Thoracic aorta (tissue), 2 donors: ENCODE results near the gene TYRO3. TPM values are rescaled to one million over a fixed set of nuclear protein-coding genes. Genes with fewer than 3 reads are reported as not detected.

ENCODE experiments used
- ATAC-seq: fragments of 150-250 bp; one replicate; pipeline ENCODE4 v1.8.0; 2017; ENCODE audit warnings: low read depth; ENCODE audit not compliant: insufficient number of reproducible peaks, low FRiP score
- DNase-seq: peaks from one replicate; pipeline ENCODE4 v3.0.0-alpha.2; 2020; ENCODE audit warnings: low spot score
- H3K27ac ChIP-seq, 2 donors: fragments of 200-600 bp; sonication (generic); 1 replicate in 1 of 2; 2 replicates in 1 of 2; pipeline ENCODE4 v1.5.1; 2016; ENCODE audit warnings: mild to moderate bottlenecking in 2 of 2, moderate library complexity in 2 of 2
- H3K27me3 ChIP-seq: fragments of 200-600 bp; sonication (generic); replicated peaks from 2 replicates; pipeline ENCODE4 v1.6.0; 2016; ENCODE audit warnings: mild to moderate bottlenecking; ENCODE audit not compliant: insufficient read depth
- H3K36me3 ChIP-seq: fragments of 200-600 bp; sonication (generic); one replicate; pipeline ENCODE4 v1.5.1; 2016
- H3K4me1 ChIP-seq, 2 donors: fragments of 200-600 bp; sonication (generic); 1 replicate in 1 of 2; 2 replicates in 1 of 2; pipeline versions ENCODE4 v1.5.1 to v1.6.0; 2016; ENCODE audit warnings: low read depth in 2 of 2, mild to moderate bottlenecking in 1 of 2; ENCODE audit not compliant: control insufficient read depth in 1 of 2
- H3K4me3 ChIP-seq: fragments of 200-600 bp; sonication (generic); 2 replicates; pipeline ENCODE4 v1.5.1; 2016; ENCODE audit warnings: mild to moderate bottlenecking
- H3K9me3 ChIP-seq: fragments of 200-600 bp; sonication (generic); 2 replicates; pipeline ENCODE4 v1.5.1; 2016
- CTCF ChIP-seq: fragments of 200-600 bp; sonication (generic); IDR thresholded peaks from one replicate; pipeline ENCODE4 v1.5.1; 2019; ENCODE audit warnings: antibody characterized with exemption
- total RNA-seq, 2 donors: library from RNA; depleted of rRNA; stranded (reverse); fragments of >200 nt; gene quantifications; one replicate each; pipeline versions ENCODE4 v1.1.0 to v1.2.3, GENCODE V29; 2016

Gene TYRO3
- total RNA-seq, 2 donors from 2014 or later, result 5.4 to 8.8 TPM

- Histone ChIP-seq H3K4me3 (no peak overlapping the region), H3K27ac (no peak overlapping the region), H3K4me1 (peaks cover 0 to 2% of the 10 kb centered on the region in 2 donors), H3K9me3 (no peaks in the 10 kb centered on the region), H3K36me3 (no peaks in the 10 kb centered on the region), H3K27me3 (no peaks in the 10 kb centered on the region)
- TF ChIP-seq CTCF, result no peak
- DNase-seq (no peak), ATAC-seq (no peak)
Observed at GRCh38 chr15:41573396-41573795, 14.4 kb downstream of the TYRO3 start.

GRCh38 chr15:41574158-41574557, 15.1 kb downstream of the TYRO3 start:
- no peak for ATAC-seq
- H3K27ac ChIP-seq, result no peak overlapping the region
- H3K36me3 ChIP-seq, result no peaks in the 10 kb centered on the region
- DNase-seq, result no peak
- no peaks in the 10 kb centered on the region for H3K9me3 ChIP-seq
- no peak overlapping the region for H3K4me3 ChIP-seq
- peaks cover 0 to 9% of the 10 kb centered on the region in 2 donors for H3K4me1 ChIP-seq
- no peaks in the 10 kb centered on the region for H3K27me3 ChIP-seq
- no peak for TF ChIP-seq CTCF

- Histone ChIP-seq H3K4me1 (peaks cover 0 to 9% of the 10 kb centered on the region in 2 donors), H3K27me3 (no peaks in the 10 kb centered on the region), H3K27ac (no peak overlapping the region), H3K4me3 (no peak overlapping the region), H3K36me3 (no peaks in the 10 kb centered on the region), H3K9me3 (no peaks in the 10 kb centered on the region)
- TF ChIP-seq CTCF, result no peak
- DNase-seq (no peak), ATAC-seq (no peak)
Observed at GRCh38 chr15:41575282-41575681, 16.3 kb downstream of the TYRO3 start.

GRCh38 chr15:41577863-41578735, 19.1 kb downstream of the TYRO3 start:
- Histone ChIP-seq H3K27ac (no peak overlapping the region), H3K4me1 (peaks cover 0 to 9% of the 10 kb centered on the region in 2 donors), H3K27me3 (no peaks in the 10 kb centered on the region), H3K4me3 (no peak overlapping the region), H3K36me3 (no peaks in the 10 kb centered on the region), H3K9me3 (no peaks in the 10 kb centered on the region)
- DNase-seq (no peak), ATAC-seq (no peak)
- no peak for TF ChIP-seq CTCF

GRCh38 chr15:41578736-41579383, 19.8 kb downstream of the TYRO3 start:
- H3K27ac ChIP-seq, result no peak overlapping the region

More at GRCh38 chr15:41578736-41579383, 19.8 kb downstream of the TYRO3 start:
- H3K4me1 ChIP-seq, result peaks cover 0 to 9% of the 10 kb centered on the region in 2 donors
- no peak for DNase-seq
- H3K27me3 ChIP-seq, result no peaks in the 10 kb centered on the region
- H3K9me3 ChIP-seq, result no peaks in the 10 kb centered on the region
- TF ChIP-seq CTCF, result no peak
- H3K36me3 ChIP-seq, result no peaks in the 10 kb centered on the region
- no peak for ATAC-seq
- H3K4me3 ChIP-seq, result no peak overlapping the region
